ENCODE measurements around the gene CDC42BPG. TPM values are rescaled to one million over a fixed set of nuclear protein-coding genes. Genes with fewer than 3 reads are reported as not detected.

CDC42BPG gene
- total and polyA plus RNA-seq, 2 experiments from 2014 or later = 2.2 to 10.1 TPM

GRCh38 chr11:64792482-64792881 lies 52.0 kb downstream of the CDC42BPG start:
- no peak for TF ChIP-seq CTCF (IDR thresholded peaks at IDR 0.05; ENCODE audit: low read depth, low read length)
- no peaks in the 10 kb centered on the region for H3K4me1 ChIP-seq (ENCODE audit: low read depth)
- H3K36me3 ChIP-seq = no peaks in the 10 kb centered on the region
- DNase-seq (ENCODE audit: low read depth in 1 of 2, low spot score in 1 of 2) = no peak
- no peaks in the 10 kb centered on the region for H3K9me3 ChIP-seq (ENCODE audit: low read depth)
- H3K4me3 ChIP-seq = no peak overlapping the region
- no peak overlapping the region for H3K27ac ChIP-seq
- no peaks in the 10 kb centered on the region for H3K27me3 ChIP-seq

- Histone ChIP-seq H3K27ac (no peak overlapping the region), H3K27me3 (no peaks in the 10 kb centered on the region), H3K36me3 (no peaks in the 10 kb centered on the region), H3K9me3 (ENCODE audit: low read depth) (no peaks in the 10 kb centered on the region), H3K4me1 (ENCODE audit: low read depth) (no peaks in the 10 kb centered on the region), H3K4me3 (no peak overlapping the region)
- TF ChIP-seq CTCF (IDR thresholded peaks at IDR 0.05; ENCODE audit: low read depth, low read length) = no peak
- DNase-seq (ENCODE audit: low read depth in 1 of 2, low spot score in 1 of 2) = no peak
Measured at GRCh38 chr11:64791781-64792291, 52.6 kb downstream of the CDC42BPG start.

- Histone ChIP-seq H3K4me3 (no peak overlapping the region), H3K4me1 (ENCODE audit: low read depth) (no peaks in the 10 kb centered on the region), H3K27me3 (no peaks in the 10 kb centered on the region), H3K9me3 (ENCODE audit: low read depth) (no peaks in the 10 kb centered on the region), H3K27ac (no peak overlapping the region), H3K36me3 (no peaks in the 10 kb centered on the region)
- DNase-seq (ENCODE audit: low read depth in 1 of 2, low spot score in 1 of 2) = no peak
- TF ChIP-seq CTCF (IDR thresholded peaks at IDR 0.05; ENCODE audit: low read depth, low read length) = no peak
Measured at GRCh38 chr11:64790205-64791095, 54.0 kb downstream of the CDC42BPG start.

- no peaks in the 10 kb centered on the region for H3K27me3 ChIP-seq
- no peaks in the 10 kb centered on the region for H3K9me3 ChIP-seq (ENCODE audit: low read depth)
- no peaks in the 10 kb centered on the region for H3K4me1 ChIP-seq (ENCODE audit: low read depth)
- no peak overlapping the region for H3K4me3 ChIP-seq
- no peak overlapping the region for H3K27ac ChIP-seq
- TF ChIP-seq CTCF (IDR thresholded peaks at IDR 0.05; ENCODE audit: low read depth, low read length) = no peak
- H3K36me3 ChIP-seq = no peaks in the 10 kb centered on the region
- no peak for DNase-seq (ENCODE audit: low read depth in 1 of 2, low spot score in 1 of 2)
Measured at GRCh38 chr11:64789331-64790204, 54.9 kb downstream of the CDC42BPG start.

GRCh38 chr11:64788321-64789215 lies 55.9 kb downstream of the CDC42BPG start:
- no peak overlapping the region for H3K27ac ChIP-seq
- no peaks in the 10 kb centered on the region for H3K27me3 ChIP-seq
- H3K36me3 ChIP-seq = no peaks in the 10 kb centered on the region
- no peak overlapping the region for H3K4me3 ChIP-seq
- no peaks in the 10 kb centered on the region for H3K9me3 ChIP-seq (ENCODE audit: low read depth)
- H3K4me1 ChIP-seq (ENCODE audit: low read depth) = no peaks in the 10 kb centered on the region
- no peak for TF ChIP-seq CTCF (IDR thresholded peaks at IDR 0.05; ENCODE audit: low read depth, low read length)
- no peak for DNase-seq (ENCODE audit: low read depth in 1 of 2, low spot score in 1 of 2)

Measured in cardiac muscle cell (in vitro differentiated cells and primary cell).